Measurements from ENCODE around the gene INTS3.

DNA sequence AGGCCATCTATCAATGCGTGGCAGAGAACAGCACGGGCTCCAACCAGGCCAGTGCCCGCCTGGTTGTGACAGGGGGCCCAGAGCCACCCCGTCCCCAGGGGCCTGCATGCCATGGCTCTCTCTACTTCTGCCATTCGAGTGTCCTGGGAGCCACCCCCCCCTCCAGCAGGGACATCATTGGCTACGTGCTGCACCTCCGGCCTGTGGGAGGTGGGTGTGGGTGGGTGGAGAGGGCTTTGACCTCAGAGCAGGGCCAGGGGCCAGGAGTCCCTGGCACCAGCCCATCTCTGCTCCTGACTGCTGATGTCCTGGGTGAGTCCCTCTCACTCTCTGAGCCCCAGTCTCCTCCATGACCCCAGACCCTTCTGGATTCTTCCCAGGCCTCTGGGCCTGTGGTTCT is 72.7 kb downstream of the INTS3 start:
- TF ChIP-seq, protein P1, sequence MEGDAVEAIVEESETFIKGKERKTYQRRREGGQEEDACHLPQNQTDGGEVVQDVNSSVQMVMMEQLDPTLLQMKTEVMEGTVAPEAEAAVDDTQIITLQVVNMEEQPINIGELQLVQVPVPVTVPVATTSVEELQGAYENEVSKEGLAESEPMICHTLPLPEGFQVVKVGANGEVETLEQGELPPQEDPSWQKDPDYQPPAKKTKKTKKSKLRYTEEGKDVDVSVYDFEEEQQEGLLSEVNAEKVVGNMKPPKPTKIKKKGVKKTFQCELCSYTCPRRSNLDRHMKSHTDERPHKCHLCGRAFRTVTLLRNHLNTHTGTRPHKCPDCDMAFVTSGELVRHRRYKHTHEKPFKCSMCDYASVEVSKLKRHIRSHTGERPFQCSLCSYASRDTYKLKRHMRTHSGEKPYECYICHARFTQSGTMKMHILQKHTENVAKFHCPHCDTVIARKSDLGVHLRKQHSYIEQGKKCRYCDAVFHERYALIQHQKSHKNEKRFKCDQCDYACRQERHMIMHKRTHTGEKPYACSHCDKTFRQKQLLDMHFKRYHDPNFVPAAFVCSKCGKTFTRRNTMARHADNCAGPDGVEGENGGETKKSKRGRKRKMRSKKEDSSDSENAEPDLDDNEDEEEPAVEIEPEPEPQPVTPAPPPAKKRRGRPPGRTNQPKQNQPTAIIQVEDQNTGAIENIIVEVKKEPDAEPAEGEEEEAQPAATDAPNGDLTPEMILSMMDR (IDR thresholded peaks at IDR 0.05): no peak
- no peak for TF ChIP-seq POLR2A (IDR thresholded peaks at IDR 0.05)
